Liver (tissue), 3 donors: ENCODE data around the gene THOC5.

Source experiments
- CTCF ChIP-seq: fragments of 150-350 bp; IDR thresholded peaks from 2 replicates; pipeline ENCODE4 v1.5.1; 2017; ENCODE audit warnings: improper control_type of control experiment, low read depth, low read length; ENCODE audit not compliant: missing input control
- EGR1 ChIP-seq, 2 donors: IDR thresholded peaks; 2 replicates each; pipeline ENCODE4 v1.6.1; 2016 to 2018; ENCODE audit warnings: antibody characterized with exemption in 2 of 2, low read depth in 2 of 2
- FOXA1 ChIP-seq: IDR thresholded peaks from 2 replicates; pipeline ENCODE4 v1.6.1; 2016; ENCODE audit warnings: antibody characterized with exemption
- JUND ChIP-seq, 2 donors: IDR thresholded peaks; 2 replicates each; pipeline ENCODE4 v1.6.1; 2016; ENCODE audit warnings: antibody characterized with exemption in 2 of 2
- MAX ChIP-seq: IDR thresholded peaks from 2 replicates; pipeline ENCODE4 v1.6.1; 2016; ENCODE audit warnings: antibody characterized with exemption
- RAD21 ChIP-seq, 2 donors: IDR thresholded peaks; 2 replicates each; pipeline ENCODE4 v1.6.1; 2016; ENCODE audit warnings: antibody characterized with exemption in 2 of 2, mild to moderate bottlenecking in 2 of 2
- REST ChIP-seq: IDR thresholded peaks from 2 replicates; pipeline ENCODE4 v1.6.1; 2016; ENCODE audit warnings: antibody characterized with exemption, mild to moderate bottlenecking
- RXRA ChIP-seq, 2 donors: IDR thresholded peaks; 2 replicates each; pipeline ENCODE4 v1.6.1; 2017 to 2018; ENCODE audit warnings: antibody characterized with exemption in 2 of 2, mild to moderate bottlenecking in 1 of 2
- SP1 ChIP-seq: IDR thresholded peaks from 2 replicates; pipeline ENCODE4 v1.6.1; 2018; ENCODE audit warnings: antibody characterized with exemption, mild to moderate bottlenecking
- TAF1 ChIP-seq: conservative IDR thresholded peaks from 2 replicates; pipeline ENCODE4 v1.6.1; 2016; ENCODE audit warnings: antibody characterized with exemption, mild to moderate bottlenecking
- YY1 ChIP-seq: IDR thresholded peaks from 2 replicates; pipeline ENCODE4 v1.6.1; 2016; ENCODE audit warnings: antibody characterized with exemption, mild to moderate bottlenecking
- donor health status: healthy.
- donor health status: healthy.

- TF ChIP-seq CTCF (no peak), REST (no peak), FOXA1 (no peak), EGR1 (IDR thresholded peaks at IDR 0.05; ENCODE audit: low read depth in 2 of 2) (no peak), JUND (IDR thresholded peaks at IDR 0.05) (no peak), YY1 (no peak), RAD21 (IDR thresholded peaks at IDR 0.05) (no peak), SP1 (no peak), RXRA (IDR thresholded peaks at IDR 0.05) (no peak), TAF1 (no peak), MAX (no peak)
Observed at GRCh38 chr22:29487426-29487986, 66.1 kb downstream of the THOC5 start.
